Globus pallidus (tissue), 1 donor: ENCODE measurements around the gene ARAP1.

ENCODE experiments used
- DNase-seq: peaks from one replicate; pipeline ENCODE4 v3.0.0-alpha.2; 2015; ENCODE audit warnings: low spot score

ARAP1 gene

DNA sequence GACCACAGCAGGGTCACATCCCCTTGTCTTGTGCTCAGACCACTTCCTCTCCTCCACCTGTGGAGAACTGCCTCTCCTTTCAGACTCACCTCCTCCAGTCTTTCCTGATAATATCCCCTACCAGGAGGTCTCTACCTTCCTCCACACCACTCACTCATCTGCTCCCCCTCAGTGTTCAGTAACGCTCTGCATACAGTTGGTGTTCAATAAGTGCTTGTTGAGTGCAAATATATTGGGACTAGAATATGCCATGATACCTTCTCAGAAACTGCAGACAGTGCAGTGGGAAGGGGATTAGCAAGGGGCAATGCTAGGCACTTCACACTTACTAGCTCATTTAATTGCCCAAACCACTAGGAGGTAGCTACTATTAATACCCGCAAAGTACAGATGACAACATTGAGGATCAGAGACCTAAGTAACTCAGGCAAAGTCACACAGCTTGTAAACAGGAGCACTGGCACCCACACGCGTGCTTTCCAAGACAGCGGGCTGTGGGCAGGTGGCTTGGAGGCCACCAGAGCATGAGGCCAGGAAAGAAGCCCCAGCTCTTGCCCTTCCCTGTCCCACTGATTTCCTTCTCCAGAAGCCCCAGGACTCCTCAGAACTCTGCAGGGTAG lies 69.9 kb downstream of the ARAP1 start:
- no peak for DNase-seq

- DNase-seq: no peak
Measured at GRCh38 chr11:72681226-72682153, 70.7 kb downstream of the ARAP1 start.

- DNase-seq: no peak
Measured at GRCh38 chr11:72680624-72681158, 71.5 kb downstream of the ARAP1 start.

DNA sequence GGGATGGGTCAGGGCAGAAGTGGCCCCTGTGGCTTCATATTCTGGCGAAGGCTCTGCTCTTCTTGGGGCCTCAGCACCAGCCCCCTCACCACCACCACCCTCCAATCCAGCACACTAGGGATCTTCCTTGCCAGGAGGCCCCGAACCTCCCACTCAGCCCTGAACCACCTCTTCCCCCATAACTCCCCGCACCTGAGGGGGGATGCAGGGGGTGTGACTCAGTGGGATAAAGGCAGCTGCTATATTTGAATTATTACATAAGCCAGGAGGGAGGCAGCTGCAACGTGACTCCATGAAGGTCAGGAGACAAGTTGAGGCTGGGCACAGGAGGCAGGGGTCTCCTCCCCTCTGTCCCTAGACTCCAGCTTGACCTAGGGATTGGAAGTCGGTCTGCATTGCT lies 72.3 kb downstream of the ARAP1 start:
- no peak for DNase-seq

DNA sequence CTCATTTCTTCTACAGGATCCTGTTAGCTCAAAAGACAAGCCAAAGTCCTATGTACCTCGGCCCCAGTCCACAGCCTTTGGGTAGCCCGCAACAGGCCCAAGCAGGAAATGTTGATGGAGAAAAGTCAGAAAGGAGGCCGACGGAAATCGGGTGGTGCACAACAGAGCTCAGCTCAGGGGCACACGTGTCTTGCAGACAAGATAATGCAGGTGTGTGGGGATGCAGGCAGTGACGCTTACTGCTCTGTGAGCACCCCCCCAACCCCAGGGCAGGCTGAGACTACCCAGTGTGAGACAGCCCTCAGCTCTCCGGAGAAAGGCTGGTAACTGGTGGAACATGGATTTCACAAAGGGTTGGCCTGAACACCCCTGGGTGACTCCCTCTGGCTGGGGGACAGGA lies 73.7 kb downstream of the ARAP1 start:
- no peak for DNase-seq

- DNase-seq: no peak
Measured at GRCh38 chr11:72676861-72677341, 75.3 kb downstream of the ARAP1 start.

- no peak for DNase-seq
Measured at GRCh38 chr11:72675221-72675620, 77.0 kb downstream of the ARAP1 start.

DNA sequence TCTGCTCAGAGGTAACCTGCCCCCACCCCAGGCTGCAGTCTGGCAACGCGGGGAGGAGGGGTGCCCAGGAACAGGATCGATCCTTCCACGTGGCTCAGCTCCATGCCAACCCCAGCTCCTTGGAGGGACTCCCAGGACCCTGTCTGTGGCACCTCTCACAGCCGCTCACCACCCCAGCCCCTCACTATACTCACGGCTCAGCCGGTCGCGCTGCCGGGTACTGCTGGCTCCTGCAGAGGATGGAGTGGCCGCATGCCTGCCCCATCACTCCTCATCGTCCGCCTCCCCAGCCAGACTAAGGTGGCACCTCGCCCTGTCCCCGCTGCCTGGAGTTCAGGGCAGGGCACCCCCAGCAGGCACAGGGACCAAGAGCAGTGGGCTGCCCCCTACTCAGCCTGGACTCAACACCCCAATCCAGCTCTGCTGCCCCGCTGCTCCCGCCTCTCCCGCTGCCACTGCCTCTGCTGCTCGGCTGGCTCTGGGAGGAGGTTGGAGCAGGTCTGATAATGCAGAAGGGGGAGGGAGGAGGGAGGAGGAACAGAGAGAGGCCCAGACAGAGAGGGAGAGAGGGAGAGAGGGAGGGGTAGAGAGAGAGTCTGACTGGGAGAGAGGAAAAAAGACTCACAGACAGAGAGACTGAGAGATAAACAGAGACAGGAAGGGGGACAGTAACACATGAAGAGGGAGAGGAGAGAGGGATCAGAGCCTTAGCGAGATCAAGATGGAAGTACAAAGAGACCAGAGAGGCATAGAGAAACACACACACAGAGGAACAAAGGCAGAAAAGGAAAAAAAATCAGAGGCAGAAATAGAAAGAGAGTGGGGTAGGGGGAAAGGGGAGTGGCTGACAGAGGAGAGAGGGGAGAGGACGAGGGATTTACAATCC lies 78.0 kb downstream of the ARAP1 start, which contains the start of gene PDE2A:
TSS of gene PDE2A (minus strand) at position 480 of the 886 bp plus-strand sequence. CDS start at position 265, 215 bp downstream.
- no peak for DNase-seq

DNA sequence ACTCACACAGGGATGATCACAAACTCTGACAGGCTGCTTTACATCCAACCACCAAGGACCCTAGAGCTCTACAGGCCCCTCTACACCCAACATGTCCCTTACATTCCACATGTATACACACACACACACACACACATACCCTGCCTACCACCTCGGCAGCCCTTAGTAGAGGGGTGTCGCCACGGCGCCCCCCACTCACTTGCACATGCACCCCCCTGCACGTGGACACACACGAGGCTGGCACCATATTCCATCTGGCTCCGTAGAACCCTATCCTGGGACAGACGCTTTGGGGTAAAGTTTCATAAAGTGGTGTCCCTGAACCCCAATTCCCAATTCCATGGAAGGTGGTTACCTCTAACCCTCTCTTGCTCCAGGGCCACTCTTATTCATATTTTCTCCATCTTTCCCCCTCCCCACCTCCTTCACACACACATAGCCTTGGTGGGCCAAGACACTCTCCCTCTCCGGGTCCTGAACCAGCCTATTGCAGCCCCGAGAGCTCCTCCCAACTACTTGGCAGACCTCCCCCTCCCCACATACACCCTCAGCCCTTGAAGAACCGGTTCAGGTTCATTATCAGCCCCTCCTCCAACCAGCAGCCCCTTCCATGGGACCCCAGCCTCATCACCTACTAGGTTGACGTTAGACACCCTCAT lies 78.8 kb downstream of the ARAP1 start:
- no peak for DNase-seq

- no peak for DNase-seq
Measured at GRCh38 chr11:72672597-72673238, 79.5 kb downstream of the ARAP1 start.

GRCh38 chr11:72671152-72672099 lies 80.8 kb downstream of the ARAP1 start:
- DNase-seq: no peak

- DNase-seq: no peak
Measured at GRCh38 chr11:72670041-72670440, 82.2 kb downstream of the ARAP1 start.

DNA sequence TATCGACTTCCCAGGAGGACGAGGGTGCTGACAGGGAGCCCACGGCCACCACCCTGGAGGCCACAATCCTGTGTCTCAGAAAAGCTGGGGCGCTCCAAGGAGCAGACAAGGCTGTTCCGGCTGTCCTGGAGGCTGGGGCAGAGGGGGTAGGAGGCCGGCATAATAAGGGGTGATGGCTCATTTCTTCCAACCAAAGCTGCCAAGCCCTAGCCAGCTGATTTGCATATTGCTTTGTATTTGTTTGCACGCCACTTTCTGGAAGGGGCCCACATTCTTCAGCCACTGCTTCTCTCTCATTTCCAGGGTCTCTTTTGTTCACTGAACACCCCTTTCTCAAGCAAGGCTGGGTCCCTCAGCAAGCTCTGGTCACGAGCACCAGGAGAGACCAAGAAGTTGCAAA lies 82.7 kb downstream of the ARAP1 start:
- no peak for DNase-seq

GRCh38 chr11:72668629-72669347 lies 83.4 kb downstream of the ARAP1 start:
- no peak for DNase-seq

DNA sequence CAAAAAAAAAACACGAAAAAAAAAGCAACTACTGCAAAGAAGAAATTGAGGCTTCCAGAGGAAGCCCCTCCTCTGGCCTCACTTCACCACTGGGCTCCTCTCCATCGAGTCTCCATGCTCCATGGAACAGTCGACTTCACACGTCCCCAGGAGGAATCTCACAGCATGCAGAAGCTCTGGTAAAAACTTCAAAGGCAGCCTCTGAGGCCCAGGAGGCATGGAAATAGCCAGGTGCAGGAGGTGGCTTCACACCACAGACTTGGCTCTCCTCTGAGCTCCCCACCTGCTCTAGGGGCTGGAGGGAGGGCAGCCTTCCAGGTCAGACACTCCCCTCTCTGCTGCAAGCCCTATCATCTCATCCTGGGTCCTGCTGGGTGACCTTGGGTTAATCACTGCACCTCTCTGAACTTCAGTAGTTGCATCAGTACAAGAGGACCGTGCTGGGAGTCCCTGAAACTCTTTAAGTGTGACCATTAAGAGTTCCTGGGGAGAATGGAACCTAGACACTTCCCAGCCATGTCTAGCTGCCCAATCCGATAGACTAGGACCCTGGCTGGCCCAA lies 86.2 kb downstream of the ARAP1 start:
- no peak for DNase-seq

GRCh38 chr11:72662036-72662435 lies 90.2 kb downstream of the ARAP1 start:
- DNase-seq: no peak

DNA sequence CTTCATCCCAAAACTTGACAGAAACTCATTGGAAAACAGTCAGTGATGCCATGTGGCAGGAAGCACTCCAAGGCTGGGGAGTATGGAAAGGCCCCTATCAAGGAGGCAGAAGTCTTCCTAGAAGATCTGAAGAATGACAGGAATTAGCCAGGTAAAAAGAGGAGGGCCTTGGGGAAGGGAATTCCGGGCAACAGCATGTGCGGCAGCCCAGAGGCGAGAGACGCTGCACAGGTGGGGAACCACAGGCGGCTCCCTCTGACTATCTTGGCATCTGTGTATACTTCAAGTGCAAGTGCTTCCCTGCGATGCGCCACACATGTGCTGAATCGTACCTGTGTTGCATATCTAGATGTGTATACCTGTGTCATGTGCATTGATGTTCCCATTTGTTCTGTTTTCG lies 90.7 kb downstream of the ARAP1 start:
- DNase-seq: no peak

DNA sequence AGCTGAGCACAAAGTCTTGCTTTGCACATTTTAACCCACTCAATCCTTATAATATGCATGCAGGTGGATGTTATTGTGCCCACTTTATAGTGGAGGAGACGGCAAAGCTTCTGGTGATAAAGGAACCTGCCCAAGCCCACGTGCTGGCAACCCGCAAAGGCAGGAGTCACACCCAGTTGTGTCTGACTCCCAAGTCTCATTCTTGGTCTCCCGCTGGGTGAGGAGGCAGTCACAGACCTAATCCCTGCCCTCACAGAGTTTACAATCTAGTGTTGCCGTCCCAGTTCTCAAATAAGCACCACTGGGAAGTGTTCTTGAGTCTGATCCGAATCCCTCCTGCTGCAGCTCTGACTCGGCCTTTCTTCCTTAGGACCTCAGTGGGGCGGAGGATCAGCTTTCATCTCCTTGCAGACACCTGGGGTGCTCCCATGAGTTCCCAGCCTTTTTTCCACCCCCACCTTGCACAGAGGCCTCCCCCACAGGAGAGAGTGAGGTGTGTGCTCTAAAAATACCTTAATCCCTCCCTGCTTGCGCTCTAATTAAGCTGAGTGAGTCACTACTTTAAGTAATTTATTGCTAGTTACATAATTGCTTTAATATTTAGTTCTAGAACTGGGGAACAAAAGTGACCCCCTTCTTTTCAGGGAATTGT lies 93.1 kb downstream of the ARAP1 start:
- no peak for DNase-seq
